ENCODE data around the gene SLC26A3. TPM values are rescaled to one million over a fixed set of nuclear protein-coding genes. Genes with fewer than 3 reads are reported as not detected.

SLC26A3 gene
- total RNA-seq, 2 donors from 2014 or later = 0.91 to 3.3 TPM

- H3K4me1 ChIP-seq (replicated peaks) = peaks cover 13% of the 10 kb centered on the region
- no peak overlapping the region for H3K4me3 ChIP-seq
- H3K27ac ChIP-seq = peak overlapping the region in 1 of 2 donors; percentile 91
- H3K36me3 ChIP-seq = no peaks in the 10 kb centered on the region
- H3K27me3 ChIP-seq (replicated peaks; ENCODE audit: insufficient read depth) = no peaks in the 10 kb centered on the region
- TF ChIP-seq POLR2A (IDR thresholded peaks at IDR 0.05) (no peak), POLR2AphosphoS5 (IDR thresholded peaks at IDR 0.05) (no peak)
- TF ChIP-seq, protein P1, sequence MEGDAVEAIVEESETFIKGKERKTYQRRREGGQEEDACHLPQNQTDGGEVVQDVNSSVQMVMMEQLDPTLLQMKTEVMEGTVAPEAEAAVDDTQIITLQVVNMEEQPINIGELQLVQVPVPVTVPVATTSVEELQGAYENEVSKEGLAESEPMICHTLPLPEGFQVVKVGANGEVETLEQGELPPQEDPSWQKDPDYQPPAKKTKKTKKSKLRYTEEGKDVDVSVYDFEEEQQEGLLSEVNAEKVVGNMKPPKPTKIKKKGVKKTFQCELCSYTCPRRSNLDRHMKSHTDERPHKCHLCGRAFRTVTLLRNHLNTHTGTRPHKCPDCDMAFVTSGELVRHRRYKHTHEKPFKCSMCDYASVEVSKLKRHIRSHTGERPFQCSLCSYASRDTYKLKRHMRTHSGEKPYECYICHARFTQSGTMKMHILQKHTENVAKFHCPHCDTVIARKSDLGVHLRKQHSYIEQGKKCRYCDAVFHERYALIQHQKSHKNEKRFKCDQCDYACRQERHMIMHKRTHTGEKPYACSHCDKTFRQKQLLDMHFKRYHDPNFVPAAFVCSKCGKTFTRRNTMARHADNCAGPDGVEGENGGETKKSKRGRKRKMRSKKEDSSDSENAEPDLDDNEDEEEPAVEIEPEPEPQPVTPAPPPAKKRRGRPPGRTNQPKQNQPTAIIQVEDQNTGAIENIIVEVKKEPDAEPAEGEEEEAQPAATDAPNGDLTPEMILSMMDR (IDR thresholded peaks at IDR 0.05) = no peak
- no peak for DNase-seq (ENCODE audit: low spot score)
- WGBS = 62% methylated on average over 1 of the region's 1 CpG
- no peaks in the 10 kb centered on the region for H3K9me3 ChIP-seq
- intact Hi-C loops (cut with DNase I) = no loop called here
These were observed 14.8 kb downstream of the SLC26A3 start for GRCh38 chr7:107788216-107788615.

DNA sequence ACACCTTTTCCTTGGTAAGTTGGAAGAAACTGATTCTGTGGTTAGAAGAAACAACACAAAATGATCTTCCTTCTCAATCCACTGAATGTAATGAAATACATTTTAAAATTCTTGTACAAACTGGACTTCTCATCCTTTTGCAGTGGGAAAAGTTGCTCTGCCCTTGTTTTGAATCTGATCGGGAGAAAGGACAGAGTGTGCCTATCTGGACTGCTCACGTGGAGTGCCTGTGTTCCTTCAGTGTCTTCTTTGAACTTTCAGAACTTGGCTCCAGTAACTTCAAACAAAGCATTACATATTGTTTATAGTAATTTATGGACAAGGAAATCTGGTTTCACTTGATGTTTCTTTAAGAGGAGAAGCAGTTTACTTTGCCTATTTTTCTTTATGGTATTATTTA lies 17.1 kb downstream of the SLC26A3 start:
- Histone ChIP-seq H3K9me3 (no peaks in the 10 kb centered on the region), H3K27ac (peak overlapping the region; percentile 74 to 91), H3K4me1 (replicated peaks) (peaks cover 13% of the 10 kb centered on the region), H3K27me3 (replicated peaks; ENCODE audit: insufficient read depth) (no peaks in the 10 kb centered on the region), H3K36me3 (no peaks in the 10 kb centered on the region), H3K4me3 (no peak overlapping the region)
- 2% methylated on average over 2 of the region's 2 CpGs for WGBS
- peak; percentile 78 for DNase-seq (ENCODE audit: low spot score)
- intact Hi-C loops (cut with DNase I) = loop anchor here (2.0 kb wide), 1 partner anchor 27 kb away; no protein-coding TSS in a partner anchor
- peak; percentile 94 for TF ChIP-seq POLR2AphosphoS5 (IDR thresholded peaks at IDR 0.05)
- TF ChIP-seq, protein P1 (IDR thresholded peaks at IDR 0.05) = no peak

- peaks cover 13% of the 10 kb centered on the region for H3K4me1 ChIP-seq (replicated peaks)
- TF ChIP-seq, protein P1 (IDR thresholded peaks at IDR 0.05) = no peak
- peak; percentile 33 for TF ChIP-seq POLR2AphosphoS5 (IDR thresholded peaks at IDR 0.05)
- intact Hi-C loops (cut with DNase I) = no loop called here
- no peaks in the 10 kb centered on the region for H3K9me3 ChIP-seq
- H3K27me3 ChIP-seq (replicated peaks; ENCODE audit: insufficient read depth) = no peaks in the 10 kb centered on the region
- WGBS = 66% methylated on average over 2 of the region's 2 CpGs
- no peaks in the 10 kb centered on the region for H3K36me3 ChIP-seq
- H3K27ac ChIP-seq = peak overlapping the region; percentile 74 to 91
- no peak overlapping the region for H3K4me3 ChIP-seq
- no peak for DNase-seq (ENCODE audit: low spot score)
These were observed 17.9 kb downstream of the SLC26A3 start for GRCh38 chr7:107785170-107785569.

GRCh38 chr7:107783648-107784047 lies 19.4 kb downstream of the SLC26A3 start:
- 100% methylated on average over 1 of the region's 1 CpG for WGBS
- H3K27me3 ChIP-seq (replicated peaks; ENCODE audit: insufficient read depth) = no peaks in the 10 kb centered on the region
- no peak for DNase-seq (ENCODE audit: low spot score)
- H3K27ac ChIP-seq = peak overlapping the region; percentile 74 to 91
- intact Hi-C loops (cut with DNase I) = no loop called here
- H3K36me3 ChIP-seq = no peaks in the 10 kb centered on the region
- no peaks in the 10 kb centered on the region for H3K9me3 ChIP-seq
- no peak overlapping the region for H3K4me3 ChIP-seq
- H3K4me1 ChIP-seq (replicated peaks) = peaks cover 13% of the 10 kb centered on the region
- TF ChIP-seq POLR2A (IDR thresholded peaks at IDR 0.05) = no peak

GRCh38 chr7:107782374-107782773 lies 20.6 kb downstream of the SLC26A3 start:
- intact Hi-C loops (cut with DNase I) = no loop called here
- H3K27me3 ChIP-seq (replicated peaks; ENCODE audit: insufficient read depth) = no peaks in the 10 kb centered on the region
- 67% methylated on average over 3 of the region's 3 CpGs for WGBS
- peaks cover 13% of the 10 kb centered on the region for H3K4me1 ChIP-seq (replicated peaks)
- no peaks in the 10 kb centered on the region for H3K36me3 ChIP-seq
- TF ChIP-seq, protein P1 (IDR thresholded peaks at IDR 0.05) = no peak
- TF ChIP-seq POLR2A (IDR thresholded peaks at IDR 0.05) (no peak), POLR2AphosphoS5 (IDR thresholded peaks at IDR 0.05) (no peak)
- no peaks in the 10 kb centered on the region for H3K9me3 ChIP-seq
- no peak overlapping the region for H3K4me3 ChIP-seq
- peak overlapping the region in 1 of 2 donors; percentile 5 for H3K27ac ChIP-seq
- DNase-seq (ENCODE audit: low spot score) = no peak
